ENCODE data around the gene RAB6B. TPM values are rescaled to one million over a fixed set of nuclear protein-coding genes. Genes with fewer than 3 reads are reported as not detected.

The RAB6B gene
- total RNA-seq, 1 experiment from 2014 or later: 0.86 TPM

DNA sequence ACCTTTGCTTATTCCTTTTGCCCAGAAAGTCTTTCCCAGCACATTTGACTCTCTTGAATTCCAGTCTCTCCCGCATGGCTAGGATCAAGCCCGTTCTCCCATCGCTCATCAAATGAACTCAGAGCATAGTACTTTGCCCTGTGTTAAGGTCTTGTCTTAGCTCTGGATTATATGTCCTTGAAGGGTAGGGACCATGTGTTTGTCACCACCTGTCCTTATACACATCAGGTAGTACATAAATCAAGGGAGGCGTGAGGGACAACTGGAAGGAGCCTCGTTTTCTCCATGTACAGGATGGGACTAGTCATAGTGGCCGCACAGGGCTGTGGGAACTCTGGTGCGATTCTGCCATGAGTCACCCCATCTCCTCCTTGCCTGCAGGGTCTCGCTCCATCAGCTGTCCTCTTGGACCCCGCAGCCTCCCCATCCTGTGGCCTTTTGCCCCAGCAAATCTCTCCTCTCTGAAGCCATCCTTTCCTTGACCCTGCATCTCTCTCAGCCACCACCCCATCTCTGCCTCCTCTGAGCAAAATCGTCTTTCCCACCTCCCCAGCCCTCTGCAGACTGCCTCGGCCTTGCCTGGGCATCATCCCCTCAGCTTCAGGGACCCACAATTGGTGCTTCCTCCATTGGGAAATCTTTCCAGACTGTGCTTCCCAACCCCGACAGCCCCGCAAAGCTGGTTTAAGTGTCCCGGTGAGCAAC, 33.4 kb upstream of the RAB6B start:
- Histone ChIP-seq H3K27me3 (replicated peaks; ENCODE audit: insufficient read depth, low read depth, low read length, poor library complexity) (no peaks in the 10 kb centered on the region), H3K27ac (ENCODE audit: low read depth, low read length, poor library complexity, severe bottlenecking) (no peak overlapping the region), H3K36me3 (ENCODE audit: insufficient read depth, low read length, poor library complexity, severe bottlenecking) (no peaks in the 10 kb centered on the region), H3K4me1 (ENCODE audit: insufficient read depth, low read length, poor library complexity, severe bottlenecking) (peaks cover 9% of the 10 kb centered on the region), H3K4me3 (ENCODE audit: low read depth, low read length, poor library complexity, severe bottlenecking) (no peak overlapping the region), H3K9me3 (ENCODE audit: low read depth, low read length, poor library complexity, severe bottlenecking) (no peaks in the 10 kb centered on the region)
- intact Hi-C loops (cut with micrococcal nuclease; ENCODE audit: unreplicated experiment): loop anchor here (5.0 kb wide), 1 partner anchor 1202 kb away; no protein-coding TSS in a partner anchor
- DNase-seq (ENCODE audit: low spot score): no peak
- no TSS peak for BruUV-seq (replicated peaks)
- ChIA-PET CTCF (interaction anchor here (1.7 kb wide), 1 partner anchor 282 kb away, joined by 4 read pairs; no protein-coding TSS in a partner anchor), POLR2A (ENCODE audit: low non-redundant PET) (no interaction called here)
- TF ChIP-seq, protein P1, sequence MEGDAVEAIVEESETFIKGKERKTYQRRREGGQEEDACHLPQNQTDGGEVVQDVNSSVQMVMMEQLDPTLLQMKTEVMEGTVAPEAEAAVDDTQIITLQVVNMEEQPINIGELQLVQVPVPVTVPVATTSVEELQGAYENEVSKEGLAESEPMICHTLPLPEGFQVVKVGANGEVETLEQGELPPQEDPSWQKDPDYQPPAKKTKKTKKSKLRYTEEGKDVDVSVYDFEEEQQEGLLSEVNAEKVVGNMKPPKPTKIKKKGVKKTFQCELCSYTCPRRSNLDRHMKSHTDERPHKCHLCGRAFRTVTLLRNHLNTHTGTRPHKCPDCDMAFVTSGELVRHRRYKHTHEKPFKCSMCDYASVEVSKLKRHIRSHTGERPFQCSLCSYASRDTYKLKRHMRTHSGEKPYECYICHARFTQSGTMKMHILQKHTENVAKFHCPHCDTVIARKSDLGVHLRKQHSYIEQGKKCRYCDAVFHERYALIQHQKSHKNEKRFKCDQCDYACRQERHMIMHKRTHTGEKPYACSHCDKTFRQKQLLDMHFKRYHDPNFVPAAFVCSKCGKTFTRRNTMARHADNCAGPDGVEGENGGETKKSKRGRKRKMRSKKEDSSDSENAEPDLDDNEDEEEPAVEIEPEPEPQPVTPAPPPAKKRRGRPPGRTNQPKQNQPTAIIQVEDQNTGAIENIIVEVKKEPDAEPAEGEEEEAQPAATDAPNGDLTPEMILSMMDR (conservative IDR thresholded peaks at IDR 0.05; ENCODE audit: low read depth, low read length): no peak
- no peak for TF ChIP-seq EZH2 (IDR thresholded peaks at IDR 0.05; ENCODE audit: borderline replicate concordance, low read depth, low read length, poor library complexity, severe bottlenecking)

DNA sequence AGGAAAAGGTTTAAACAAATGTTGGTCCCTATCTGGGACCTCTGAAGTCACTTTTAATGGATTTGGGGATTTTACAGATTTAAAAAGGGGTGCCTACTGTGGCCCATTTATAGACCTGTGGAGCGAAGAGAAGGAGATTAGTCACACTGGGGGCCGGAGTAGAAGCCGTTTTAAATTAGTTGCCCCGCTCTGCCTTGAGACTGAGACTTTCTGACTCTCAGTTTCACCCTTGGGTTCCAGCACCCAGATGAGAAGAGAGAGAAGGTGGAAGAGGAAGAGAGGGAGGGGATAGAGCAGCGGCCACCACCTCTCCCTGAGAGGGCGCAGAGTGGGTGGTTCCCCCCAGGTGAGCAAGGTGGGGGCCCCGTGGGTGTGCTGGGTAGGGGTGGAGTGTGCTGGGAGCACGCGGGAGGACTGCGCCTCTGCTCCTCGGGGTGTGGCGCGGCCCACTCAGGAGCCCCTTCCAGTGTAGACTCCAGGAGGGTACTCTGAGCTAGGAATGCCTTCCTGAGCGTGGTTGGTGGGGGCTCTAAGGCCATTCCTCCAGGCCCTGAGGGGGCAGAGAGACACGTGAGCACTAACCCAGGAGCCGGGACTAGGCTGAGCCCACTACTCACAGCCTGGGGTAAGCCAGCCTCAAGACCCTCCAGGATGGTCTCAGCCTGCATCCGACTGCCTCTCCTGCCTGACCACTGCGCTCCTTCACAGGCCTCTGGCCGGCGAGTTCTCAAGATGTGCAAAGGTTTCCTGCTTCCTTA, 32.6 kb upstream of the RAB6B start:
- TF ChIP-seq EZH2 (IDR thresholded peaks at IDR 0.05; ENCODE audit: borderline replicate concordance, low read depth, low read length, poor library complexity, severe bottlenecking): no peak
- TF ChIP-seq, protein P1 (conservative IDR thresholded peaks at IDR 0.05; ENCODE audit: low read depth, low read length): no peak
- CTCF ChIA-PET: interaction anchor here (1.7 kb wide), 1 partner anchor 283 kb away, joined by 4 read pairs; no protein-coding TSS in a partner anchor
- BruUV-seq (replicated peaks): no TSS peak
- DNase-seq (ENCODE audit: low spot score): no peak
- Histone ChIP-seq H3K27me3 (replicated peaks; ENCODE audit: insufficient read depth, low read depth, low read length, poor library complexity) (no peaks in the 10 kb centered on the region), H3K4me3 (ENCODE audit: low read depth, low read length, poor library complexity, severe bottlenecking) (peak overlapping the region; percentile 57), H3K27ac (ENCODE audit: low read depth, low read length, poor library complexity, severe bottlenecking) (no peak overlapping the region), H3K9me3 (ENCODE audit: low read depth, low read length, poor library complexity, severe bottlenecking) (no peaks in the 10 kb centered on the region), H3K4me1 (ENCODE audit: insufficient read depth, low read length, poor library complexity, severe bottlenecking) (peaks cover 11% of the 10 kb centered on the region), H3K36me3 (ENCODE audit: insufficient read depth, low read length, poor library complexity, severe bottlenecking) (no peaks in the 10 kb centered on the region)
- POLR2A ChIA-PET (ENCODE audit: low non-redundant PET): no interaction called here
- intact Hi-C loops (cut with micrococcal nuclease; ENCODE audit: unreplicated experiment): loop anchor here (5.0 kb wide), 1 partner anchor 1201 kb away; no protein-coding TSS in a partner anchor

DNA sequence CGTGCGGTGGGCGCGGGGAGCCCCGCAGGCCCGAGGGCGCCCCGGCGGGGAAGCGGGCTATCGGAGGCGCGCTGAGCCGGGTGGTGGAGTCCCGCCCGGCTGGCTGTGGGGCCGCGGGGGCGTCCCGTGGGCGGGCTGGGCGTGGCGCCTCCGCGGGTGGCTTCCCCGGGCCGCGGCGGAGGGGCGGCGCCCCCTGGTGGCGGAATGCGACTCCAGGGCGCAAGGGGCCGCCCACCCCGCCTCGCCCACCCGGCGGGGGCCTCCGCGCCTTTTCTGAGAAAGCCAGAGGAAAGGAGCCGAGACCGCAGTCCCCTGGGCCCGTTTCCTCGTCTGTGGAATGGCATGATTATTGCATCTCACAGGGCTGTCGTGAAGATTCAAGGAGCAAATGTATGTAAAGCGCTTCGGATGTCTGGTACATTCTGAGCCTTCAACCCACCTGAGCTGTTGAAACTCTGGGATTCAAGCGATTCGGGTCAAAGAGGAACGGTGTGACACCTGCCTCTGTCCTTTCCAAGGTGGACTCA, 31.9 kb upstream of the RAB6B start:
- H3K9me3 ChIP-seq (ENCODE audit: low read depth, low read length, poor library complexity, severe bottlenecking): no peaks in the 10 kb centered on the region
- DNase-seq (ENCODE audit: low spot score): peak; percentile 69
- peak overlapping the region; percentile 57 for H3K4me3 ChIP-seq (ENCODE audit: low read depth, low read length, poor library complexity, severe bottlenecking)
- BruUV-seq (replicated peaks): no TSS peak
- H3K27me3 ChIP-seq (replicated peaks; ENCODE audit: insufficient read depth, low read depth, low read length, poor library complexity): no peaks in the 10 kb centered on the region
- no peaks in the 10 kb centered on the region for H3K36me3 ChIP-seq (ENCODE audit: insufficient read depth, low read length, poor library complexity, severe bottlenecking)
- TF ChIP-seq, protein P1 (conservative IDR thresholded peaks at IDR 0.05; ENCODE audit: low read depth, low read length): peak; percentile 58
- TF ChIP-seq EZH2 (IDR thresholded peaks at IDR 0.05; ENCODE audit: borderline replicate concordance, low read depth, low read length, poor library complexity, severe bottlenecking): no peak
- ChIA-PET CTCF (no interaction called here), POLR2A (ENCODE audit: low non-redundant PET) (no interaction called here)
- intact Hi-C loops (cut with micrococcal nuclease; ENCODE audit: unreplicated experiment): loop anchor here (1.0 to 5.0 kb wide), 3 partner anchors 108 to 1200 kb away; no protein-coding TSS in a partner anchor
- no peak overlapping the region for H3K27ac ChIP-seq (ENCODE audit: low read depth, low read length, poor library complexity, severe bottlenecking)
- H3K4me1 ChIP-seq (ENCODE audit: insufficient read depth, low read length, poor library complexity, severe bottlenecking): peaks cover 11% of the 10 kb centered on the region
